Neural cell (in vitro differentiated cells): ENCODE results near the gene CCDC179.

Experiments
- CTCF ChIP-seq: fragments of 450-650 bp; IDR thresholded peaks from 2 replicates; pipeline ENCODE4 v1.5.1; 2014; ENCODE audit warnings: antibody characterized with exemption, mild to moderate bottlenecking, moderate library complexity; ENCODE audit not compliant: poor library complexity, severe bottlenecking
- EZH2 ChIP-seq: fragments of 200-600, 300-800 bp; shearing (Covaris generic), sonication (generic); IDR thresholded peaks from 2 replicates; pipeline ENCODE4 v1.6.1; 2014; ENCODE audit warnings: antibody characterized with exemption, low read length, borderline replicate concordance, mild to moderate bottlenecking; ENCODE audit not compliant: insufficient read depth, poor library complexity, severe bottlenecking
- POLR2AphosphoS5 ChIP-seq: IDR thresholded peaks from 2 replicates; pipeline ENCODE4 v1.6.1; 2012
- REST ChIP-seq: IDR thresholded peaks from 2 replicates; pipeline ENCODE4 v1.6.1; 2012; ENCODE audit warnings: borderline replicate concordance

DNA sequence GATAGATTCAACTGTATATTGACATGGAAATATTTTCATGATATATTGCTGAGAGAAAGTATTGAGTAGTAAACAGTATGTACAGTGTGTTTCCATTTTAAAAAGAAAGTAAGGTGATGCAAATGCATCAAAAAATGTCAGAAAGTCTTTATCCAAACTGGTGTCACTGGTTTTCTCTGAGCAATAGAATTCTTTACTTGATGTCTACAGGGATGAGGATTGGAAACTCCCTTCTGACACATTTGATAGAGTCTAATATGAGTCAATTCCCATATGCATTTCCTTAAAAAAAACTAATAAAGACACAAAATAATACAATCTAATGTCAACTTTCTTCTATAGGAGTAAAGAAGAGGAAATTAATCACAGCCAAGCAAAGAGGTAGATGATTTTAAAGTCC is 18.3 kb upstream of the CCDC179 start:
- no peak for TF ChIP-seq POLR2AphosphoS5
- TF ChIP-seq CTCF = no peak
- no peak for TF ChIP-seq EZH2
- no peak for TF ChIP-seq REST
